ENCODE measurements around the gene CEP63. TPM values are rescaled to one million over a fixed set of nuclear protein-coding genes. Genes with fewer than 3 reads are reported as not detected.

CEP63 gene
- total and polyA plus RNA-seq, 2 of the 8 experiments (the other 6 are each of a cell fraction or from before 2014, with no cell fraction given) = 5.3 to 18.2 TPM

- TF ChIP-seq CBX5 (IDR thresholded peaks at IDR 0.05; ENCODE audit: low read depth, low read length) (no peak), USF2 (IDR thresholded peaks at IDR 0.05; ENCODE audit: low read length) (no peak)
These were observed 19.5 kb upstream of the CEP63 start (continued) for GRCh38 chr3:134466331-134466730.

All from H1 (cell line).